K562 (cell line): ENCODE measurements around the gene JAG2. TPM values are rescaled to one million over a fixed set of nuclear protein-coding genes. Genes with fewer than 3 reads are reported as not detected.

ENCODE experiments used
- ATF1 ChIP-seq, 2 experiments: fragments of 450-650 bp in 1 of 2; IDR thresholded peaks; 2 replicates each; pipeline ENCODE4 v1.6.1; 2016; ENCODE audit warnings: missing compliant biosample characterization in 1 of 2, missing genetic modification characterization in 1 of 2
- ATF3 ChIP-seq, 2 experiments: fragments of 450-650 bp in 1 of 2; sonication (generic) in 1 of 2; formaldehyde crosslinking in 1 of 2; IDR thresholded peaks in 1 of 2; conservative IDR thresholded peaks in 1 of 2; 2 replicates each; pipeline versions ENCODE4 v1.6.1 to v1.8.1; 2016 to 2023; ENCODE audit warnings: mild to moderate bottlenecking in 2 of 2, moderate library complexity in 2 of 2, inconsistent platforms in 1 of 2, missing genetic modification reagents in 1 of 2
- BCL6 ChIP-seq: fragments of 250-450 bp; sonication (Bioruptor Pico); IDR thresholded peaks from 2 replicates; pipeline ENCODE4 v1.4.0; 2020
- CTCFL ChIP-seq: IDR thresholded peaks from 2 replicates; pipeline ENCODE4 v1.6.1; 2011; ENCODE audit warnings: borderline replicate concordance, low read depth, mild to moderate bottlenecking, moderate library complexity, low read length; ENCODE audit not compliant: insufficient read depth, poor library complexity, severe bottlenecking
- CXXC5 ChIP-seq: fragments of 250-450 bp; sonication (Bioruptor Pico); IDR thresholded peaks from 2 replicates; pipeline ENCODE4 v1.8.0; 2022; ENCODE audit warnings: inconsistent platforms, mild to moderate bottlenecking, moderate library complexity
- EGR1 ChIP-seq: fragments of 450-650 bp; conservative IDR thresholded peaks from 2 replicates; pipeline ENCODE4 v1.6.1; 2017; ENCODE audit warnings: mild to moderate bottlenecking
- FOXP4 ChIP-seq: sonication (generic); formaldehyde crosslinking; IDR thresholded peaks from 2 replicates; pipeline ENCODE4 v1.8.0; 2022; ENCODE audit warnings: mild to moderate bottlenecking, missing genetic modification reagents, borderline replicate concordance
- FUS ChIP-seq: fragments of 200-400 bp; formaldehyde crosslinking; optimal IDR thresholded peaks from 2 replicates; pipeline ENCODE3; 2017; ENCODE audit warnings: low read depth, low read length
- MTA3 ChIP-seq: fragments of 450-650 bp; formaldehyde crosslinking; IDR thresholded peaks from 2 replicates; pipeline ENCODE4 v1.6.1; 2017; ENCODE audit warnings: mild to moderate bottlenecking, borderline replicate concordance
- NR1H2 ChIP-seq: sonication (generic); formaldehyde crosslinking; IDR thresholded peaks from 2 replicates; pipeline ENCODE4 v1.4.0; 2020; ENCODE audit warnings: mild to moderate bottlenecking, missing genetic modification reagents
- PHF8 ChIP-seq: fragments of 200-600 bp; sonication (generic); IDR thresholded peaks from 2 replicates; pipeline ENCODE4 v1.6.1; 2012; ENCODE audit warnings: mixed run types, mild to moderate bottlenecking, inconsistent platforms, low read length, moderate library complexity, borderline replicate concordance
- POLR2G ChIP-seq: fragments of 200-400 bp; formaldehyde crosslinking; IDR thresholded peaks from 2 replicates; pipeline ENCODE4 v1.6.1; 2017; ENCODE audit warnings: low read depth, mild to moderate bottlenecking, antibody characterized with exemption, low read length, moderate library complexity
- ZNF253 ChIP-seq: fragments of 250-450 bp; sonication (Bioruptor Pico); conservative IDR thresholded peaks from 2 replicates; pipeline ENCODE4 v1.6.1; 2021; ENCODE audit warnings: mild to moderate bottlenecking
- ZNF740 ChIP-seq, 3 experiments: fragments of 200-800 bp in 1 of 3; sonication (Bioruptor generic) in 1 of 3; sonication (generic) in 1 of 3; formaldehyde crosslinking in 1 of 3; IDR thresholded peaks; 2 replicates each; pipeline versions ENCODE4 v1.6.1 to v1.8.0; 2016 to 2022; ENCODE audit warnings: mild to moderate bottlenecking in 2 of 3, missing compliant biosample characterization in 2 of 3, missing genetic modification characterization in 2 of 3, missing genetic modification reagents in 1 of 3
- polyA plus RNA-seq, 8 experiments: library from polyadenylated mRNA; depleted of rRNA in 4 of 8; stranded (reverse) in 5 of 8; unstranded in 3 of 8; fragments of >200 nt; fragmentation: Nextera tagmentation in 2 of 8; fragmentation: Illumina TruSeq in 1 of 8; extraction: Ambion mirVana in 2 of 8; extraction: Trizol in 1 of 8; gene quantifications; 2 replicates each; pipeline versions ENCODE4 v1.2.1 to v1.2.3, GENCODE V29; 2011 to 2014; ENCODE audit warnings: inconsistent platforms in 1 of 8, missing spikeins in 1 of 8
- total RNA-seq, 7 experiments: library from RNA; depleted of rRNA in 6 of 7; stranded (reverse); fragments of >200 nt in 6 of 7; fragmentation: Illumina TruSeq in 2 of 7; extraction: Trizol in 2 of 7; gene quantifications; 2 replicates each; pipeline versions ENCODE4 v1.2.1 to v1.2.3, GENCODE V29; 2011 to 2021; ENCODE audit warnings: low replicate concordance in 1 of 7
- TF ChIP-seq, protein P1 (sequence below): fragments of 250-450 bp; sonication (Bioruptor Pico); IDR thresholded peaks from 2 replicates; pipeline ENCODE4 v1.8.0; 2021; ENCODE audit warnings: borderline replicate concordance, mild to moderate bottlenecking, moderate library complexity; ENCODE audit not compliant: poor library complexity, severe bottlenecking

JAG2 gene
- total and polyA plus RNA-seq, 9 of the 15 experiments (the other 6 are each of a cell fraction or from before 2014, with no cell fraction given) = 0.25 to 48.4 (median 8.6) TPM

GRCh38 chr14:105167303-105168092 lies 1.1 kb downstream of the JAG2 start (continued):
- peak; percentile 18; the same call in 1 of the 2 replicates for TF ChIP-seq ZNF740 (CRISPR knock-in tag; IDR thresholded peaks at IDR 0.05)
- no peak for TF ChIP-seq ZNF740 (tag; IDR thresholded peaks at IDR 0.05)
- no peak for TF ChIP-seq ATF1 (CRISPR knock-in tag; IDR thresholded peaks at IDR 0.05)
- peak; percentile 18; the same call in 1 of the 2 replicates for TF ChIP-seq ATF1 (tag; IDR thresholded peaks at IDR 0.05)
- TF ChIP-seq ATF3 (IDR thresholded peaks at IDR 0.05) = no peak
- no peak for TF ChIP-seq ATF3 (CRISPR knock-in tag; conservative IDR thresholded peaks at IDR 0.05)
- peak; percentile 31; the same call in 1 of the 2 replicates for TF ChIP-seq MTA3
- no peak for TF ChIP-seq NR1H2 (CRISPR knock-in tag)
- no peak for TF ChIP-seq FOXP4
- TF ChIP-seq POLR2G = peak; percentile 70
- no peak for TF ChIP-seq FUS
- peak; percentile 87 for TF ChIP-seq CXXC5 (CRISPR knock-in tag)
- TF ChIP-seq BCL6 (CRISPR knock-in tag) = no peak
- peak; percentile 47; the same call in 1 of the 2 replicates for TF ChIP-seq PHF8
- TF ChIP-seq CTCFL = peak; percentile 93
- no peak for TF ChIP-seq ZNF253 (CRISPR knock-in tag)
- TF ChIP-seq, protein P1, sequence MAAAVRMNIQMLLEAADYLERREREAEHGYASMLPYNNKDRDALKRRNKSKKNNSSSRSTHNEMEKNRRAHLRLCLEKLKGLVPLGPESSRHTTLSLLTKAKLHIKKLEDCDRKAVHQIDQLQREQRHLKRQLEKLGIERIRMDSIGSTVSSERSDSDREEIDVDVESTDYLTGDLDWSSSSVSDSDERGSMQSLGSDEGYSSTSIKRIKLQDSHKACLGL (CRISPR knock-in tag) = no peak
- peak; percentile 28; the same call in 1 of the 2 replicates for TF ChIP-seq EGR1
